OCI-LY3 (cell line): ENCODE results near the gene OXLD1.

Experiments
- CTCF ChIP-seq: fragments of 200-600, 300-600 bp; sonication (generic); IDR thresholded peaks from 2 replicates; pipeline ENCODE4 v1.5.1; 2014; ENCODE audit warnings: antibody characterized with exemption, low read length, low read depth
- EZH2phosphoT487 ChIP-seq: fragments of 200-600 bp; shearing (Covaris generic); IDR thresholded peaks from 2 replicates; pipeline ENCODE4 v1.6.1; 2018; ENCODE audit warnings: antibody characterized with exemption, mixed run types, low read depth

GRCh38 chr17:81683208-81683583 lies 16.8 kb upstream of the OXLD1 start:
- no peak for TF ChIP-seq CTCF
- TF ChIP-seq EZH2phosphoT487 = no peak
